Right kidney (tissue), 9 donors: ENCODE data around the gene FAAH2.
"Not testable (repeated sequence)": the region's sequence is repeated elsewhere in the genome, so short reads cannot be mapped to it uniquely, and the experiment has no call there.

ENCODE experiments used
- DNase-seq: peaks from one replicate; pipeline ENCODE4 v3.0.0-alpha.2; 2016
- long read RNA-seq, 8 donors: transcript quantifications; one replicate each; lab custom pipeline, GENCODE V29; 2026

Gene FAAH2, protein sequence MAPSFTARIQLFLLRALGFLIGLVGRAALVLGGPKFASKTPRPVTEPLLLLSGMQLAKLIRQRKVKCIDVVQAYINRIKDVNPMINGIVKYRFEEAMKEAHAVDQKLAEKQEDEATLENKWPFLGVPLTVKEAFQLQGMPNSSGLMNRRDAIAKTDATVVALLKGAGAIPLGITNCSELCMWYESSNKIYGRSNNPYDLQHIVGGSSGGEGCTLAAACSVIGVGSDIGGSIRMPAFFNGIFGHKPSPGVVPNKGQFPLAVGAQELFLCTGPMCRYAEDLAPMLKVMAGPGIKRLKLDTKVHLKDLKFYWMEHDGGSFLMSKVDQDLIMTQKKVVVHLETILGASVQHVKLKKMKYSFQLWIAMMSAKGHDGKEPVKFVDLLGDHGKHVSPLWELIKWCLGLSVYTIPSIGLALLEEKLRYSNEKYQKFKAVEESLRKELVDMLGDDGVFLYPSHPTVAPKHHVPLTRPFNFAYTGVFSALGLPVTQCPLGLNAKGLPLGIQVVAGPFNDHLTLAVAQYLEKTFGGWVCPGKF
- long read RNA-seq, donor 1, partial matches to known transcripts: 0 of 2 reads
- long read RNA-seq, donor 1, other reads (novel, unspliced or antisense): 0 of 2 reads
- long read RNA-seq, donor 2, partial matches to known transcripts: 0 of 2 reads
- long read RNA-seq, donor 2, other reads (novel, unspliced or antisense): 0 of 2 reads
- long read RNA-seq, donor 3: 0 reads
- long read RNA-seq, donor 4, partial matches to known transcripts: 11 of 12 reads
- long read RNA-seq, donor 4, other reads (novel, unspliced or antisense): 0 of 12 reads
- long read RNA-seq, donor 5, partial matches to known transcripts: 6 of 7 reads
- long read RNA-seq, donor 5, other reads (novel, unspliced or antisense): 0 of 7 reads
- long read RNA-seq, donor 6: 0 reads
- long read RNA-seq, donor 7, transcript FAAH2-201 (11 exons, 1,983 nt): major isoform, 5 of 5 reads
- long read RNA-seq, donor 7, partial matches to known transcripts: 0 of 5 reads
- long read RNA-seq, donor 7, other reads (novel, unspliced or antisense): 0 of 5 reads
- long read RNA-seq, donor 8, partial matches to known transcripts: 0 of 2 reads
- long read RNA-seq, donor 8, other reads (novel, unspliced or antisense): 0 of 2 reads

DNA sequence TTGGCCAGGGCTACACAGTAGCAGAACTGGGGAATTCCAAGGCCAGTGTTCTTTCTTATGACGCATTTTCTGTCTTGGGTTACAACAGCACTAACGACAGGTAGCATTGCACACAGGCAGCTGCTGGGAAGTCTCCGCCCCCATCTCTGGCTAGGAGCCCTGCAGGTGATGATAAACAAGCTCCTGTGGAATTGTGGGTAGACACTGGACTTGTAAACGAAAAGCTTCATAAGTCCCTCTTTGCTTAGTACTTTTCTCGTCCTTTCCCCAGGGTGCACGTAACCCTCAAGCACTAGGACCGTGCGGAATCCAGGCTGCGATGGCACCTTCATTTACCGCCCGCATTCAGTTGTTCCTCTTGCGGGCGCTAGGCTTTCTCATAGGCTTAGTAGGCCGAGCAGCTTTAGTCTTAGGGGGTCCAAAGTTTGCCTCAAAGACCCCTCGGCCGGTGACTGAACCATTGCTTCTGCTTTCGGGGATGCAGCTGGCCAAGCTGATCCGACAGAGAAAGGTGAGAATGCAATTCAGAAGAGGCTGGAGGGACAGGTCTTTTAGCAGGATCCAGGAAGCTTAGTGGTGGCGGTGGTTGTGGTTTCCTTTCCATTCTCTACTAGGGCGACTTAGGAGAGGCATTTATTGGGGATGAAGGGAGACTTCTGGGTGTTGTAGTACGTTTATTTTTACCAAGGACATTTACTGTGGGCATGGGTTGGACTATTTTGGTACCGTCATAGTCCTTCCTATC is at the start of gene FAAH2:
FAAH2 (plus strand) TSS at position 200 of the 745 bp plus-strand sequence; CDS start at position 320, 120 bp downstream.
- DNase-seq: peak; percentile 44

DNA sequence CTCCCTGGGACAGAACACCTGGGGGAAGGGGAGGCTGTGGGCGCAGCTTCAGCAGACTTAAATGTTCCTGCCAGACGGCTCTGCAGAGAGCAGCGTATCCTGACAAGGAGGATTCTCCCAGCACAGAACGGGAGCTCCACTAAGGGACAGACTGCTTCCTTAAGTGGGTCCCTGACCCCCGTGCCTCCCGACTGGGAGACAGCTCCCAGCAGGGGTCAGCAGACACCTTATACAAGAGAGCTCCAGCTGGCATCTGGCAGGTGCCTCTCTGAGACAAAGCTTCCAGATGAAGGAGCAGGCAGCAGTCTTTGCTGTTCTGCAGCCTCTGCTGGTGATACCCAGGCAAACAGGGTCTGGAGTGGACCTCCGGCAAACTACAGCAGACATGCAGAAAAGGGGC is 44.5 kb upstream of the FAAH2 start:
- no peak for DNase-seq

DNA sequence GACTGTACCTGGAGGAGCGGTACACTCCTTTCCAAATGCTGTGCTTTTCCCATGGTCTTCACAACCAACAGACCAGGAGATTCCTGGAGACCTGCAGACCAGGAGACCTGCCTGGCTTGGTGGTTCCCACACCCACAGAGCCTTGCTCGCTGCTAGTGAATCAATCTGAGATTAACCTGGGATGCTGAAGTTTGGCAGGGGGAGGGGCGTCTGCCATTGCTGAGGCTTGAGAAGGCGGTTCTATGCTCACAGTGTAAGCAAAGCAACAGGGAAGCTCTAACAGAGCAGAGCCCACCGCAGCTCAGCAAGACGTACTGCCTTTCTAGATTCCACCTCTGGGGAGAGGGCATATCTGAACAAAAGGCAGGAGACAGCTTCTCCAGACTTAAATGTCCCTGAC is 34.5 kb upstream of the FAAH2 start:
- no peak for DNase-seq

DNA sequence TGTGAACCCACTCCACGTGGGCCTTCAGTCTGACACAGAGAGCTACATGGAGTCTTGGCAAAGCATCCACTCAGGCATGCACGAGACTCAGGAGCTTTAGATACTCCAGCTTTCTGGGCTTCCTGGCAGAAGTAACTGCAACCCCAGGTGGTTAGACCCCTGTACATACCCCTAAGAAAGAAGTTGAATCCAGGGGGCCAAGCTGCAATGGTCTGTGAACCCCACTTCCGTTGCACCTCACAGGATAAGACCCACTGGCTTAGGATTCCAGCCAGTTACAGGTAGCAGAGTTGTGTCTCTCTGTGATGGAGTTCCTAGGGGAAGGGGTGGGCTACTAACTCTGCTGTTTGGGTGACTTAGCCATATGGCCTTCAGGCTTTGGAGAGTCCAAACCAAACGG is 21.4 kb upstream of the FAAH2 start:
- no peak for DNase-seq

- no peak for DNase-seq
Observed at GRCh38 chrX:57266275-57266674, 20.2 kb upstream of the FAAH2 start.

GRCh38 chrX:57266871-57267270 is 19.6 kb upstream of the FAAH2 start:
- DNase-seq: no peak

- DNase-seq: no peak
Observed at GRCh38 chrX:57267308-57267707, 19.2 kb upstream of the FAAH2 start.

- no peak for DNase-seq
Observed at GRCh38 chrX:57270980-57271379, 15.5 kb upstream of the FAAH2 start.

DNA sequence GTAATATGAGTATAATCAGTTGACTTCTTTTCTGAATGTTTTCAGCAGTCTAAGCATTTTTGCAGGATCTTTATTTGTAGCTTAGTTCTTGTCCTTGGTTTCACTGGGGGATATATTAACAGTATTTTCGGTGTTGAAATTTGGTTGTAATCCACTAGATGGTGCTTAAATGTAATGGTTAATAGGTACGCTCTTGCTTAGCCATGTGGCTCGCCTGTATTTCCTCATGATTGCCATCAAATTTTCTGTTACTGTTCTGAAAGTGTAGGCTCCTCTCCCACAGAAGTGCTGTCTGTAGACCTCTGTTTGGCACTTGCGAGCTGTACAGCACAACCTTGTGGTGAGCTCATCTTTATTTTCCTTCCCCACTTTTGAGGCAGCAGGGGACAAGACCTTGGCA is 3.9 kb upstream of the FAAH2 start:
- DNase-seq: no peak

- DNase-seq: no peak
Observed at GRCh38 chrX:57285001-57285400, 1.5 kb upstream of the FAAH2 start.

- no peak for DNase-seq
Observed at GRCh38 chrX:57289089-57289488, 2.6 kb downstream of the FAAH2 start.

DNA sequence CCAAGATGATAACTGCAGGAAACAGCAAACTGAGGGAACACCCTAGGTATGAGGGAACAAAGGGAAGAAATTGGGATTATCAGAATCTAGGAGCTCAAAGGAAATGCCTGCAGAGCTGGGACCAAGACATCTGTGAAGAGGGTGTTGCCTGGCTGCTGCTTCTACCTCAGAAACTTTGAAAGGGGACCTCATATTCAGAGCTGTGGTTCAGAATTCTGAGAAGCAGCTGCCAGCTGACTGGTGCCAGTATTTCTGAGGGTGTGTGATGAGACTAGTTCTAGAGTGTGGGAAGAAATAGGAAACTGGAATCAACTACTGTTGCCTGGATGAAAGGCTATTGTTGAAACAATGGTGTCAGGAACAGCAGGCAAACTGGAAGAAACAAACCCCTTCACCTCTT is 8.5 kb downstream of the FAAH2 start:
- DNase-seq: no peak

DNA sequence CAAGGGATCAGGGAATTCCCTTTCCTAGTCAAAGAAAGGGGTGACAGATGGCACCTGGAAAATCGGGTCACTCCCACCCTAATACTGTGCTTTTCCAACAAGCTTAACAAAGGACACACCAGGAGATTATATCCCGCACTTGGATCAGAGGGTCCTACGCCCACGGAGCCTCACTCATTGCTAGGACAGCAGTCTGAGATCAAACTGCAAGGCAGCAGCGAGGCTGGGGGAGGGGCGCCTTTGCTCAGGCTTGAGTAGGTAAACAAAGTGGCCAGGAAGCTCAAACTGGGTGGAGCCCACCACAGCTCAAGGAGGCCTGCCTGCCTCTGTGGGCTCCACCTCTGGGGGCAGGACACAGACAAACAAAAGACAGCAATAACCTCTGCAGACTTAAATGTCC is 9.2 kb downstream of the FAAH2 start:
- not testable (repeated sequence) for DNase-seq

DNA sequence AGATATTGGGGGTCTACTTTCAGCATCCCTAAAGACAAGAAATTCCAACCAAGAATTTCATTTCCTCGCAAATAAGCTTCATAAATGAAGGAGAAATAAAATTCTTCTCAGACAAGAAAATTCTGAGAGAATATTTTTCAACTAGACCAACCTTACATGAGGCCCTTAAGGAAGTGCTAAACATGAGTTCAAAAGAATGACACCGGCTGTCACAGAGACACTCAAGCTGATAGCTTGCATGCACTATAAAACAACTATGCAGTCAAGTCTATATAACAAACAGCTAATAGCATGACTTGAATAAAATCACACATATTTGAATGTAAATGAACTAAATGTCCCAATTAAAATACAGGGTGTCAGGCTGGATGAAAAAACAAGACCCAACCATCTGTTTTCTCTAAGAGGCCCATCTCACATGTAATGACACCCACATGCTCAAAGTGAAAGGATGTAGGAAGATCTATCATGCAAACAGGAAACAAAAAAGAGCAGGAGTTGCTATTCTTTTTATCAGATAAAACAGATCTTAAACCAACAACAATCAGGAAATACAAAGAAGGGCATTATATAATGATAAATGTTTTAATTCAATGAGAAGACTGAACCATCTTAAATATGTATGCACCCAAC is 27.2 kb downstream of the FAAH2 start:
- no peak for DNase-seq

DNA sequence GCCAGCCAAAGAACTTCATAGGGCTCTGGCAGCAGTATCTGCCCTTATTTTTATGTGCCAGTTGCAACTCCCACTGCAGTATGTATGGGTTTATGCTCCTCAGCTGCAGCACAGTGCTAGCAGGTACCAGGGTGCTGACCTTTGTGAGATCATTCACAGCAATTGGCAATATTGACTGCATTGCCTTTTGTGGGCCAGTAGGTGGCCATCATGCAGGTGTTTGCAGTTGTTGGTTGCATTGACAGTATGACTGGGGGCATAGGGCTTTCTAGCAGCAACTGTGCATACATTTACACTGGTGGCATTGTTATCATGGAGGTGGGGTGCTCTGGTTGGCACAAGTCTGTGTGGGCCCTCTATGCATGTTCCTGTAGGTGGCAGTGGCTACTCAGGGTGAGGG is 42.5 kb downstream of the FAAH2 start:
- no peak for DNase-seq

DNA sequence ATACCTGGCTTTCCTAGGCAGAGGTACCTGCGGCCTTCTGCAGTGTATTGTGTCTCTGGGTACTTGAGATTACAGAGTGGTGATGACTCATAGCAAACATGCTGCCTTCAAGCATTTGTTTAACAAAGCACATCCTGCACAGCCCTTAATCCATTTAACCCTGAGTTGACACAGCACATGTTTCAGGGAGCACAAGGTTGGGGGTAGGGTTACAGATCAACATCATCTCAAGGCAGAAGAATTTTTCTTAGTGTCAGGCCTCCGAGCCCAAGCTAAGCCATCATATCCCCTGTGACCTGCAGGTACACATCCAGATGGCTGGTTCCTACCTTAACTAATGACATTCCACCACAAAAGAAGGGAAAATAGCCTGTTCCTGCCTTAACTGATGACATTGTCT is 49.3 kb downstream of the FAAH2 start:
- DNase-seq: not testable (repeated sequence)

DNA sequence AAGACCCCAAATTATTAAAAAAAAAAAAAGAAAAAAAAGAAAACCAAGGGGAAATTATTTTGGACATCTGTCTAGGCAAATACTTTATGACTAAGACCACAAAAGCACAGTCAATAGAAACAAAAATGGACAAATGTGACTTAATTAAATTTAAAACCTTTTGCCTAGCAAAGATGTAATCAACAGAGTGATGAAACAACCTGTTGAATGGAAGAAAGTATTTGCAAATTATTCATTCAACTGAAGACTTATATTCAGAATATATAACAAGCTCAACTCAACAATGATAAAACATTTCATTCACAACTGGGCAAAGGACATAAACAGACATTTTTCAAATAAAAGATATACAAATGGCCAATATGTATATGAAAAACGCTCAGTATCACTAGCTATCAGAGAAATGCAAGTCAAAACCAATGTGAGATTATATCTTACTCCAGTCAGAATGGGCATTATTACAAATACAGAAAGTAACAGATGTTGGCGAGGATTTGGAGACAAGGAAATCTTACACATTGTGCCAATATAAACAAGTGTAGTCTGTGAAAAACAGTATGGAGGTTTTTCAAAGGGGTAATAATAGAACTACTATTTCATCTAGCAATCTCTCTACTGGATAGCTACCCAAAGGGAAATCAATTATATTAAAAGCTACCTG is 67.1 kb downstream of the FAAH2 start:
- DNase-seq: no peak

GRCh38 chrX:57364145-57364544 is 77.6 kb downstream of the FAAH2 start:
- no peak for DNase-seq

- DNase-seq: no peak
Observed at GRCh38 chrX:57366430-57366829, 79.9 kb downstream of the FAAH2 start.

- DNase-seq: no peak
Observed at GRCh38 chrX:57367649-57368048, 81.1 kb downstream of the FAAH2 start.

GRCh38 chrX:57368158-57368557 is 81.7 kb downstream of the FAAH2 start:
- DNase-seq: no peak
